H1 (cell line): Measurements from ENCODE around the gene GLTP. TPM values are rescaled to one million over a fixed set of nuclear protein-coding genes. Genes with fewer than 3 reads are reported as not detected.

ENCODE experiments used
- HDAC2 ChIP-seq, 2 experiments: fragments of 300-600 bp in 1 of 2; sonication (generic) in 1 of 2; IDR thresholded peaks; 2 replicates each; pipeline ENCODE4 v1.6.1; 2011 to 2012; ENCODE audit warnings: low read depth in 2 of 2, low read length in 2 of 2, mild to moderate bottlenecking in 2 of 2, moderate library complexity in 2 of 2, borderline replicate concordance in 1 of 2, inconsistent platforms in 1 of 2
- KDM1A ChIP-seq: fragments of 200-600, 300-600 bp; sonication (generic); IDR thresholded peaks from 2 replicates; pipeline ENCODE4 v1.7.1; 2016; ENCODE audit warnings: mild to moderate bottlenecking, low read length, borderline replicate concordance
- PHF8 ChIP-seq: fragments of 200-600 bp; sonication (generic); conservative IDR thresholded peaks from 2 replicates; pipeline ENCODE4 v1.7.1; 2012; ENCODE audit warnings: low read depth, mild to moderate bottlenecking, inconsistent platforms, low read length, moderate library complexity
- SRF ChIP-seq: IDR thresholded peaks from 2 replicates; pipeline ENCODE4 v1.6.1; 2011; ENCODE audit warnings: mild to moderate bottlenecking, low read depth, low read length, moderate library complexity
- SUZ12 ChIP-seq: fragments of 200-600 bp; sonication (generic); IDR thresholded peaks from 2 replicates; pipeline ENCODE4 v1.6.1; 2012; ENCODE audit warnings: mild to moderate bottlenecking, inconsistent platforms, low read length, moderate library complexity, mixed read lengths
- TEAD4 ChIP-seq: IDR thresholded peaks from 2 replicates; pipeline ENCODE4 v1.6.1; 2012; ENCODE audit warnings: low read depth, low read length, inconsistent platforms, mixed read lengths
- polyA plus RNA-seq, 7 experiments: library from polyadenylated mRNA; depleted of rRNA in 3 of 7; stranded (reverse) in 5 of 7; unstranded in 2 of 7; fragments of >200 nt in 5 of 7; fragments of 200-250 nt in 2 of 7; gene quantifications; 1 replicate in 5 of 7; 2 replicates in 1 of 7; 4 replicates in 1 of 7; pipeline versions ENCODE4 v1.2.1 to v1.2.3, GENCODE V29; 2011 to 2013; ENCODE audit warnings: missing spikeins in 2 of 7, mixed read lengths in 2 of 7
- total RNA-seq: library from RNA; stranded (reverse); fragmentation: NEBNext Ultra II Directional; extraction: Animal tissue kit (Norgen Biotek cat#: 25700); gene quantifications from 2 replicates; pipeline ENCODE4 v1.2.1, GENCODE V29; 2021
- TF ChIP-seq, protein P1 (sequence below): IDR thresholded peaks from 2 replicates; pipeline ENCODE4 v1.6.1; 2012; ENCODE audit warnings: inconsistent platforms

The GLTP gene
- total and polyA plus RNA-seq, 2 of the 8 experiments (the other 6 are each of a cell fraction or from before 2014, with no cell fraction given) = 9.8 to 26.1 TPM

DNA sequence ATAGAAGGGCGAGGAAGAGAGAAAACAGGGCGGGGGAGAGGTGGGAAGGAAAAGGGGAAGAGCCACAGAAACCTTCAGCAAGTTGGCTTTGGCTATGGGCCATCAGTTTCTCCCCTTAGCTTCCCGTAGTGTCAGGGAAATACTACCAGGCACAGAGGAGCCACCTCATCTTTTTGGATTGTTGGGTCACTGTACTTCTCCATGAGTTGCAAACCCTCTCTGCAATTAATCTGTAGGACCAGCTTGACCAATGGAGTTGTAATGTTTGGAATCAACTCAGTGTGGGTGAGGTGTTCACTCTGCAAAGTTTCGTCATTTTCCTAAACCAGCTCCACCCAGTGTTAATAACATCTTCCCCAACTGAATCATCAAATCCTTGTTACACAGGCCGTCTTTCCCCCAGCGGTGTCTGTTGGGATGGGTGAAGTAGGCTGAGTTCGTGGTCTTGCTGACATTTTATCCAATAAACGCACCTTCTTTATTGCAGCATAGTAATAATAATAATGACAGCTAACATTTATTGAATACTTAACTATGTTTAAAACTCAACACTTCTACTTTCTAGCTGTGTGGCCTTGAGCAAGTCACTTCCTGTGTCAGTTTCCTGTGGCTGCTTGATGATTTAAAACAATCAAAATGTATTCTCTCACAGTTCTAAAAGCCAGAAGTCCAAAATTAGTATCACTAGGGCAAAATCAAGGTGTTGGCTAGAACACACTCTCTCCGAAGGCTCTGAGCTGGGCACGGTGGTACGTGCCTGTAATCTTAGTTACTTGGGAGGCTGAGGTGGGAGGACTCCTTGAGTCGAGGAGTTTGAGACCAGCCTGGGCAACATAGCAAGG, 8.1 kb upstream of the GLTP start (continued):
- no peak for TF ChIP-seq TEAD4
- TF ChIP-seq HDAC2 (IDR thresholded peaks at IDR 0.05; ENCODE audit: borderline replicate concordance in 1 of 2, low read depth in 2 of 2, low read length in 2 of 2) = no peak
- TF ChIP-seq SUZ12 = no peak
- TF ChIP-seq, protein P1, sequence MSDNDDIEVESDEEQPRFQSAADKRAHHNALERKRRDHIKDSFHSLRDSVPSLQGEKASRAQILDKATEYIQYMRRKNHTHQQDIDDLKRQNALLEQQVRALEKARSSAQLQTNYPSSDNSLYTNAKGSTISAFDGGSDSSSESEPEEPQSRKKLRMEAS = no peak
- no peak for TF ChIP-seq KDM1A
- no peak for TF ChIP-seq SRF
- no peak for TF ChIP-seq PHF8
